ENCODE results near the gene PPFIBP1. TPM values are rescaled to one million over a fixed set of nuclear protein-coding genes. Genes with fewer than 3 reads are reported as not detected.

Gene PPFIBP1
- total and polyA plus RNA-seq, 8 donors = 6.6 to 254 (median 50.0) TPM

GRCh38 chr12:27534765-27535161 lies 10.8 kb downstream of the PPFIBP1 start:
- Histone ChIP-seq H3K27me3 (no peaks in the 10 kb centered on the region), H3K36me3 (peaks cover 0 to 10% (median 8%) of the 10 kb centered on the region in 4 donors), H3K27ac (no peak overlapping the region), H3K9me3 (no peaks in the 10 kb centered on the region), H3K4me1 (peaks cover 10 to 25% (median 16%) of the 10 kb centered on the region in 4 donors), H3K4me3 (no peak overlapping the region)
- TF ChIP-seq POLR2A (IDR thresholded peaks at IDR 0.05) (no peak), CTCF (IDR thresholded peaks at IDR 0.05) (no peak), POLR2AphosphoS5 (IDR thresholded peaks at IDR 0.05) (no peak), EP300 (IDR thresholded peaks at IDR 0.05) (no peak)
- DNase-seq = no peak
- 61 to 94% (median 85%) methylated on average over 1 of the region's 1 CpG for WGBS, 5 donors
- intact Hi-C loops (cut with DNase I; ENCODE audit: low total_unique reads) = no loop called here

GRCh38 chr12:27535318-27535717 lies 11.3 kb downstream of the PPFIBP1 start:
- H3K27me3 ChIP-seq = no peaks in the 10 kb centered on the region
- no peak overlapping the region for H3K27ac ChIP-seq
- H3K4me1 ChIP-seq = peaks cover 10 to 25% (median 19%) of the 10 kb centered on the region in 4 donors
- H3K9me3 ChIP-seq = no peaks in the 10 kb centered on the region
- H3K4me3 ChIP-seq = no peak overlapping the region
- intact Hi-C loops (cut with DNase I; ENCODE audit: low total_unique reads) = no loop called here
- peaks cover 0 to 10% (median 8%) of the 10 kb centered on the region in 4 donors for H3K36me3 ChIP-seq
- no peak for DNase-seq
- TF ChIP-seq POLR2A (IDR thresholded peaks at IDR 0.05) = no peak
- no peak for TF ChIP-seq POLR2AphosphoS5 (IDR thresholded peaks at IDR 0.05)
- no peak for TF ChIP-seq CTCF (IDR thresholded peaks at IDR 0.05)
- no peak for TF ChIP-seq EP300 (IDR thresholded peaks at IDR 0.05)
- 93 to 99% (median 97%) methylated on average over 6 of the region's 6 CpGs for WGBS, 5 donors

GRCh38 chr12:27537855-27538675 lies 14.1 kb downstream of the PPFIBP1 start:
- Histone ChIP-seq H3K27me3 (no peaks in the 10 kb centered on the region), H3K9me3 (no peaks in the 10 kb centered on the region), H3K27ac (peak overlapping the region in 2 of 5 donors; percentile 21 to 53), H3K4me1 (peaks cover 10 to 44% (median 28%) of the 10 kb centered on the region in 4 donors), H3K36me3 (peaks cover 0 to 10% (median 8%) of the 10 kb centered on the region in 4 donors), H3K4me3 (no peak overlapping the region)
- intact Hi-C loops (cut with DNase I; ENCODE audit: low total_unique reads) = no loop called here
- WGBS, 5 donors = 67 to 80% (median 73%) methylated on average over 8 of the region's 8 CpGs
- TF ChIP-seq POLR2A (IDR thresholded peaks at IDR 0.05) (no peak), POLR2AphosphoS5 (IDR thresholded peaks at IDR 0.05) (no peak), EP300 (IDR thresholded peaks at IDR 0.05) (no peak), CTCF (IDR thresholded peaks at IDR 0.05) (no peak)
- no peak for DNase-seq

GRCh38 chr12:27539191-27539631 lies 15.2 kb downstream of the PPFIBP1 start:
- Histone ChIP-seq H3K9me3 (no peaks in the 10 kb centered on the region), H3K27me3 (no peaks in the 10 kb centered on the region), H3K36me3 (peaks cover 0 to 10% (median 8%) of the 10 kb centered on the region in 4 donors), H3K4me3 (no peak overlapping the region), H3K4me1 (peaks cover 10 to 44% (median 28%) of the 10 kb centered on the region in 4 donors), H3K27ac (peak overlapping the region in 2 of 5 donors; percentile 3 to 53)
- WGBS, 5 donors = 16 to 29% (median 26%) methylated on average over 4 of the region's 4 CpGs
- intact Hi-C loops (cut with DNase I; ENCODE audit: low total_unique reads) = no loop called here
- no peak for DNase-seq
- no peak for TF ChIP-seq EP300 (IDR thresholded peaks at IDR 0.05)
- no peak for TF ChIP-seq CTCF (IDR thresholded peaks at IDR 0.05)
- TF ChIP-seq POLR2AphosphoS5 (IDR thresholded peaks at IDR 0.05) = peak in 1 of 3 donors; percentile 13
- TF ChIP-seq POLR2A (IDR thresholded peaks at IDR 0.05) = no peak

Data from stomach (tissue), 9 donors.